ENCODE measurements around the gene GLS. TPM values are rescaled to one million over a fixed set of nuclear protein-coding genes. Genes with fewer than 3 reads are reported as not detected.

Gene GLS
- total and polyA plus RNA-seq, 2 donors (not counting 1 experiment from before 2014, with no cell fraction given): 32.5 to 195 TPM

- Histone ChIP-seq H4K20me1 (ENCODE audit: control insufficient read depth, insufficient read depth, low read length, poor library complexity, severe bottlenecking) (no peaks in the 10 kb centered on the region), H2AFZ (ENCODE audit: insufficient read depth, low read depth, low read length, poor library complexity, severe bottlenecking) (no peak overlapping the region), H3K27me3 (replicated peaks in 1 of 4; ENCODE audit: control extremely low read depth in 1 of 4, control insufficient read depth in 3 of 4, insufficient read depth in 4 of 4, low read length in 3 of 4) (no peaks in the 10 kb centered on the region), H3K4me2 (replicated peaks; ENCODE audit: low read depth, low read length, poor library complexity, severe bottlenecking) (no peak overlapping the region), H3K4me1 (ENCODE audit: control insufficient read depth in 2 of 2, insufficient read depth in 2 of 2, low read length in 2 of 2) (no peaks in the 10 kb centered on the region), H3K9me3 (ENCODE audit: control extremely low read depth in 1 of 3, control insufficient read depth in 2 of 3, insufficient read depth in 1 of 3, low read length in 2 of 3) (peaks cover 0 to 5% (median 0%) of the 10 kb centered on the region in 3 donors), H3K27ac (ENCODE audit: low read length in 2 of 2) (no peak overlapping the region), H3K4me3 (ENCODE audit: control extremely low read depth in 1 of 5, extremely low read depth in 1 of 5, insufficient read depth in 1 of 5, low read depth in 2 of 5, low read length in 4 of 5) (no peak overlapping the region), H3K9ac (ENCODE audit: low read length) (no peak overlapping the region), H3K79me2 (ENCODE audit: control insufficient read depth, insufficient read depth, low read length) (peaks cover 6% of the 10 kb centered on the region), H3K36me3 (replicated peaks in 1 of 2; ENCODE audit: control extremely low read depth in 1 of 2, control insufficient read depth in 1 of 2, extremely low read depth in 1 of 2, insufficient read depth in 2 of 2, low read length in 1 of 2) (peaks cover 20 to 95% of the 10 kb centered on the region in 2 experiments)
- ChIA-PET CTCF (interaction anchor here (1.1 to 1.7 kb wide), 4 partner anchors 10 to 161 kb away, joined by 3 to 7 read pairs (median 4); no protein-coding TSS in a partner anchor), POLR2A (no interaction called here)
- Mint-ChIP-seq H3K4me1 (no peaks in the 10 kb centered on the region), H3K4me3 (no peak overlapping the region), H3K9me3 (ENCODE audit: insufficient read depth) (no peaks in the 10 kb centered on the region), H3K27ac (no peak overlapping the region), H3K27me3 (no peaks in the 10 kb centered on the region)
- 97% methylated on average over 5 of the region's 8 CpGs for WGBS (ENCODE audit: insufficient coverage)
- intact Hi-C loops (cut with micrococcal nuclease): no loop called here
- ATAC-seq (ENCODE audit: low read depth): no peak
- no peak for DNase-seq
- TF ChIP-seq, protein P1, sequence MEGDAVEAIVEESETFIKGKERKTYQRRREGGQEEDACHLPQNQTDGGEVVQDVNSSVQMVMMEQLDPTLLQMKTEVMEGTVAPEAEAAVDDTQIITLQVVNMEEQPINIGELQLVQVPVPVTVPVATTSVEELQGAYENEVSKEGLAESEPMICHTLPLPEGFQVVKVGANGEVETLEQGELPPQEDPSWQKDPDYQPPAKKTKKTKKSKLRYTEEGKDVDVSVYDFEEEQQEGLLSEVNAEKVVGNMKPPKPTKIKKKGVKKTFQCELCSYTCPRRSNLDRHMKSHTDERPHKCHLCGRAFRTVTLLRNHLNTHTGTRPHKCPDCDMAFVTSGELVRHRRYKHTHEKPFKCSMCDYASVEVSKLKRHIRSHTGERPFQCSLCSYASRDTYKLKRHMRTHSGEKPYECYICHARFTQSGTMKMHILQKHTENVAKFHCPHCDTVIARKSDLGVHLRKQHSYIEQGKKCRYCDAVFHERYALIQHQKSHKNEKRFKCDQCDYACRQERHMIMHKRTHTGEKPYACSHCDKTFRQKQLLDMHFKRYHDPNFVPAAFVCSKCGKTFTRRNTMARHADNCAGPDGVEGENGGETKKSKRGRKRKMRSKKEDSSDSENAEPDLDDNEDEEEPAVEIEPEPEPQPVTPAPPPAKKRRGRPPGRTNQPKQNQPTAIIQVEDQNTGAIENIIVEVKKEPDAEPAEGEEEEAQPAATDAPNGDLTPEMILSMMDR (IDR thresholded peaks at IDR 0.05): no peak
- TF ChIP-seq EZH2 (IDR thresholded peaks at IDR 0.05; ENCODE audit: borderline replicate concordance, insufficient read depth, low read depth, low read length, poor library complexity, severe bottlenecking): no peak
These were observed 117.0 kb downstream of the GLS start for GRCh38 chr2:190997526-190998113.

- no peak overlapping the region for H3K4me3 ChIP-seq (ENCODE audit: control extremely low read depth in 1 of 5, extremely low read depth in 1 of 5, insufficient read depth in 1 of 5, low read depth in 2 of 5, low read length in 4 of 5)
- H3K4me3 Mint-ChIP-seq: no peak overlapping the region
- H3K4me2 ChIP-seq (replicated peaks; ENCODE audit: low read depth, low read length, poor library complexity, severe bottlenecking): no peak overlapping the region
- intact Hi-C loops (cut with micrococcal nuclease): no loop called here
- H3K4me1 ChIP-seq (ENCODE audit: control insufficient read depth in 2 of 2, insufficient read depth in 2 of 2, low read length in 2 of 2): no peaks in the 10 kb centered on the region
- 96% methylated on average over 5 of the region's 7 CpGs for WGBS (ENCODE audit: insufficient coverage)
- no peak overlapping the region for H3K27ac ChIP-seq (ENCODE audit: low read length in 2 of 2)
- no peaks in the 10 kb centered on the region for H3K4me1 Mint-ChIP-seq
- DNase-seq: no peak
- ATAC-seq (ENCODE audit: low read depth): no peak
- ChIA-PET POLR2A (no interaction called here), CTCF (no interaction called here)
- peaks cover 0 to 10% (median under 1%) of the 10 kb centered on the region in 3 donors for H3K9me3 ChIP-seq (ENCODE audit: control extremely low read depth in 1 of 3, control insufficient read depth in 2 of 3, insufficient read depth in 1 of 3, low read length in 2 of 3)
- H2AFZ ChIP-seq (ENCODE audit: insufficient read depth, low read depth, low read length, poor library complexity, severe bottlenecking): no peak overlapping the region
- H4K20me1 ChIP-seq (ENCODE audit: control insufficient read depth, insufficient read depth, low read length, poor library complexity, severe bottlenecking): no peaks in the 10 kb centered on the region
- H3K9ac ChIP-seq (ENCODE audit: low read length): no peak overlapping the region
- peaks cover 25 to 97% of the 10 kb centered on the region in 2 experiments for H3K36me3 ChIP-seq (replicated peaks in 1 of 2; ENCODE audit: control extremely low read depth in 1 of 2, control insufficient read depth in 1 of 2, extremely low read depth in 1 of 2, insufficient read depth in 2 of 2, low read length in 1 of 2)
- TF ChIP-seq EZH2 (IDR thresholded peaks at IDR 0.05; ENCODE audit: borderline replicate concordance, insufficient read depth, low read depth, low read length, poor library complexity, severe bottlenecking): no peak
- TF ChIP-seq, protein P1 (IDR thresholded peaks at IDR 0.05): no peak
- H3K27ac Mint-ChIP-seq: no peak overlapping the region
- H3K9me3 Mint-ChIP-seq (ENCODE audit: insufficient read depth): no peaks in the 10 kb centered on the region
- H3K27me3 ChIP-seq (replicated peaks in 1 of 4; ENCODE audit: control extremely low read depth in 1 of 4, control insufficient read depth in 3 of 4, insufficient read depth in 4 of 4, low read length in 3 of 4): no peaks in the 10 kb centered on the region
- H3K79me2 ChIP-seq (ENCODE audit: control insufficient read depth, insufficient read depth, low read length): peaks cover 5% of the 10 kb centered on the region
- H3K27me3 Mint-ChIP-seq: no peaks in the 10 kb centered on the region
These were observed 118.4 kb downstream of the GLS start for GRCh38 chr2:190999058-190999457.
